NCI-H1436 treated with DMSO at 0.1 percent for 48 hours (cell line): ENCODE measurements around the gene IL15.
"Not testable (repeated sequence)": the region's sequence is repeated elsewhere in the genome, so short reads cannot be mapped to it uniquely, and the experiment has no call there.

Experiments used
- DNase-seq: peaks from one replicate; lab custom pipeline; 2025; lab: John Stamatoyannopoulos, UW

Gene IL15, protein sequence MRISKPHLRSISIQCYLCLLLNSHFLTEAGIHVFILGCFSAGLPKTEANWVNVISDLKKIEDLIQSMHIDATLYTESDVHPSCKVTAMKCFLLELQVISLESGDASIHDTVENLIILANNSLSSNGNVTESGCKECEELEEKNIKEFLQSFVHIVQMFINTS

DNA sequence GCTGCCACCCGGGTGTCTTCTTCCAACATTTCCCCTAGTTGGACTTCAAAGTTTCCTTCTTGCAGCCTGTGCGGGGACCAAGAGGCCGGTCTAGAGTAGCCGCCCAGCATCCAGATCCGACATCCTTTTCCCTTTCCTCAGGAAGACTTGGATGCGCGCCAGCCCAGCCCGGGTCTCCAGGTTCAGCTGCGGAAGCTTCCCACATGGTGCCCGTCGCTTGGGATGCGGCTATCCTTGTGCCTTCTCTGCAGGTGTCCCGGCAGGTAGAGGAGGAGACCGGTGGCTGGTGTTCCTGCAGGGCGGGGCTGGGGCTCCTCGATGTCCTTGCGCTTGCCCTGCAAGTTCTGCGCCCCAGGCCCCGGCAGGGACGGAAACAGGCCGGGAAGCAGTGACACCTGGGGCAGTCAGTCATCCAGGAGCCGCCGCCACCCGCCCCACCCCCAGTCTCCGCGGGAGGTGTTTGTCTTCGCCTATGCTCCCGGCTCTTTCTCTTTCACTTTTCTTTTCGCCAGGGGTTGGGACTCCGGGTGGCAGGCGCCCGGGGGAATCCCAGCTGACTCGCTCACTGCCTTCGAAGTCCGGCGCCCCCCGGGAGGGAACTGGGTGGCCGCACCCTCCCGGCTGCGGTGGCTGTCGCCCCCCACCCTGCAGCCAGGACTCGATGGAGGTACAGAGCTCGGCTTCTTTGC, at the start of gene IL15:
Gene IL15, plus strand, starts transcription at position 502 of the 689 bp plus-strand sequence. CDS start 82,882 bp downstream, outside the sequence.
- no peak for DNase-seq

- no peak for DNase-seq
These were observed 48.5 kb upstream of the IL15 start for GRCh38 chr4:141587897-141588296.

- DNase-seq, result no peak
These were observed 40.9 kb upstream of the IL15 start for GRCh38 chr4:141595531-141595930.

DNA sequence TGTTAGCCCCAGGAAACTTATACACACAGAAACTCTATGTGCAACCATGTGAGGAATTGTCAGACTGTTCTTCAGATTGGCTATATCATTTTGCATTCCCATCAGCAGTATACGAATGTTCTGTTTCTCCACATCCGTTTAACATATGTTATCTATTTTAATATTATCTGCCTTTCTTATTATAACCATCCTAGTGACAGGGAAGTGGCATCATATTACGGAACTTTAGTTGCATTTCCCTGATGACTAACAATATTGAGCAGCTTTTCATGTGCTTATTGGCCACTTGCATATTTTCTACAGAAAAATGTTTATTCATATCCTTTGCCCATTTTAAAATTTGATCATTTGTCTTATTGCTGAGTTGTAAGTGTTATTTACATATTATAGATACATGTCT, 36.5 kb upstream of the IL15 start:
- DNase-seq, result no peak

- DNase-seq, result not testable (repeated sequence)
These were observed 31.7 kb upstream of the IL15 start for GRCh38 chr4:141604683-141605082.

DNA sequence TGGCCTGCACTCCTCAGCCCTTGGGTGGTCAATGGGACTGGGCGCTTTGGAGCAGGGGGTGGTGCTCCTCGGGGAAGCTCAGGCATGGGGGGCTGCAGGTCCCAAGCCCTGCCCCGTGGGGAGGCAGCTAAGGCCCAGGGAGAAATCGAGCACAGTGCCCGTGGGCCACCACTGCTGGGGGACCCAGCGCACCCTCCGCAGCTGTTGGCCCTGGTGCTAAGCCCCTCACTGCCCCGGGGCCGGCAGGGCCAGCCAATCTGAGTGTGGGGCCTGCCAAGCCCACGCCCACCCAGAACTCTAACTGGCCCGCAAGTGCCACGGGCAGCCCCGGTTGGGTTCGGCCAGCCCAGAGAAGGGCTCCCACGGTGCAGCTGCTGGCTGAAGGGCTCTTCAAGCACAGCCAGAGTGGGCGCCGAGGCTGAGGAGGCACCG, 30.9 kb upstream of the IL15 start:
- DNase-seq, result no peak

- DNase-seq, result no peak
These were observed 27.1 kb upstream of the IL15 start for GRCh38 chr4:141609243-141609642.

- no peak for DNase-seq
These were observed 26.0 kb upstream of the IL15 start for GRCh38 chr4:141610365-141610764.

DNA sequence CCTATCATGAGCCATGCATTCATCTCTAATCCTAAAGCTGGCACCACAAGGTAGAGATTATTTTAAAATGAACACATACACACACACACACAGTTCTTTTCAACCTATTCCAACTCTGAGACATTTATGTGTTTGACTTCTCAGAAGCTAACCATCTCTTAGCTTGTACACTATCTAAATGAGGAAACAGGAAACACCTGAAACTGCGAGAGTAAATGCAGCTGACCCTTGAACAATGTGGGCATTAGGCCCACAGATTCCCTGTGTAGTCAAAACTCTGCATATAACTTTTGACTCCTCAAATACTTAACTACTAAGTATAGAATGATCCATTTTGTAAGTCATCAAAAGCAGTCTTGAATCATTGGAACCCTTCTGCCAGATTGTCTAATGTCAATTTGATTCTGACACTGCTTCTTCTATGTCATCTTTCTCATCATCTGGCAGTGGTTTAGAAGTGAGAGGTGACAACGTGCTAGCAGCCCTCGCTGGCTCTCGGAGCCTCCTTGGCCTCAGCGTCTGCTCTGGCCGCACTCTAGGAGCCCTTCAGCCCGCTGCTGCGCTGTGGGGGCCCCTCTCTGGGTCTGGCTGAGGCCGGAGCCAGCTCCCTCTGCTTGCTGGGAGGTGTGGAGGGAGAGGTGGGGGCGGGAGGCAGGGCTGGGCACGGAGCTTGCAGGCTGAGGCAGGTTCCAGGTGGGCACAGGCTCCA, 21.4 kb upstream of the IL15 start:
- no peak for DNase-seq

- DNase-seq, result not testable (repeated sequence)
These were observed 20.8 kb upstream of the IL15 start for GRCh38 chr4:141615587-141615918.

GRCh38 chr4:141620715-141621114, 15.7 kb upstream of the IL15 start:
- no peak for DNase-seq

DNA sequence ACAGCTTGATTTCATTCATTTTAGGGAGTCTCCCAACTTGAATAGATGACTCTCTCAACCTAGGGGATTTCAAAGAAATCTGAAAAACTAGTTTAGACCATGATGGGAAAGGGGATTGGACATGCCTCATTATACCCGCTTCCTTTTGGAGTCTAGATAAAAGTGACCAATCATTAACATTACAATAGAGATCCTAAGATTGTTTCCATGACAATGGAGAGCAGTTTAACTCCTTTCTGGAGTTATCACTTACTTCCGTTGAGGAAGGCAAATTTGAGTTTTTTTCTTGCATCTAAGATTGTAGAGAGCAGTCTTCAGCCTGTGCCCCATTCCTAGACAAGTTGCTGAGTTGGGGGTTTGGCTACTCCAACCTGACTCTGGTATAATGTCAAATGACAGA, 11.4 kb upstream of the IL15 start:
- DNase-seq, result no peak

DNA sequence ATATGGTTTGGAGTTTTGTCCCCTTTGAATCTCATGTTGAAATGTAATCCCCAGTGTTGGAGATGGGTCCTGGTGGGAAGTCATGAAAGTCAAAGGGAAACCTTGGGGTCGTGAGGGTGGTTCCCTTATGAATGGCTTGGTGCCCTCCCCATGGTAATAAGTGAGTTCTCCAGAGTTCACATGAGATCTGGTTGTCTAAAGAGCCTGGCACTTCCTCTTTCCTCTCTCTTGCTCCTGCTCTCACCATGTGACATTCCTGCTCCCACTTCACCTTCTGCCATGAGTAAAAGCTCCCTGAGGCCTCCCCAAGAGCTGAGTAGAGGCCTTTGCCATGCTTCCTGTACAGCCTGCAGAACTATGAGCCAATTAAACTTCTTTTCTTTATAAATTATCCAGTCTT, 5.5 kb upstream of the IL15 start:
- DNase-seq, result no peak

GRCh38 chr4:141635736-141636081, 674 bp upstream of the IL15 start:
- no peak for DNase-seq

DNA sequence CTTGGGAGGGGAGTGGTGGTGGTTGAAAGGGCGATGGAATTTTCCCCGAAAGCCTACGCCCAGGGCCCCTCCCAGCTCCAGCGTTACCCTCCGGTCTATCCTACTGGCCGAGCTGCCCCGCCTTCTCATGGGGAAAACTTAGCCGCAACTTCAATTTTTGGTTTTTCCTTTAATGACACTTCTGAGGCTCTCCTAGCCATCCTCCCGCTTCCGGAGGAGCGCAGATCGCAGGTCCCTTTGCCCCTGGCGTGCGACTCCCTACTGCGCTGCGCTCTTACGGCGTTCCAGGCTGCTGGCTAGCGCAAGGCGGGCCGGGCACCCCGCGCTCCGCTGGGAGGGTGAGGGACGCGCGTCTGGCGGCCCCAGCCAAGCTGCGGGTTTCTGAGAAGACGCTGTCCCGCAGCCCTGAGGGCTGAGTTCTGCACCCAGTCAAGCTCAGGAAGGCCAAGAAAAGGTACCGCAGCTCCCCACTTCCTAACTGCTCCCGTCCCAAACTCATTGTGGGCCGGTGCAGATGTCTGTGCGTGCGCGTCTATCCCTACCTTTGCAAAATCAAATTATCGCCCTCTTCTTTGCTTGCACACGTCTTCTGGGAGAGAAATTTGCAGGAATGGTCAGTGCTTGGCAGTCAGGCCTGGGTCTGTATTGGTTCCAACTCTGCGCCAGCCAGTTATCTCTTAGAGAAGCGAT, 533 bp downstream of the IL15 start:
- no peak for DNase-seq

GRCh38 chr4:141637565-141637964, 1.2 kb downstream of the IL15 start:
- no peak for DNase-seq

GRCh38 chr4:141638230-141638629, 1.8 kb downstream of the IL15 start:
- no peak for DNase-seq

DNA sequence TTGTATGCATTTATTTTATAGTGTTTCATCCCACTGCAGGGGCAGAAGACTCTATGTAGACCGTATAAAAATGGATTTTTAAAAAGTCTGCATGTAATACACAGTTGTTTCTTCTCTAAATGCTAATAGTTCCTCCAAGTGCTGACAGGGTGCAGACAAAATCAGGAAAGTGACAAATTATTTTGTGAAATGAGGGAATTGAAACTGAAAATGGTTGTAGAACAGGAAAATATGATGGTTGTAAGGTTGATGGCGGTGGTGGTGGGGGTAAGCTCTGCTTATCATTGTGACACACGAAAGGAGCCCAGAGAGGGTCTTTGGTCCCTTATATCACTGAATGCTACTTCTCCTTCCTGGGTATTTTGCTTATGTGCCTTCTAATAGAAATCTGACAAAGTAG, 4.3 kb downstream of the IL15 start:
- DNase-seq, result no peak

DNA sequence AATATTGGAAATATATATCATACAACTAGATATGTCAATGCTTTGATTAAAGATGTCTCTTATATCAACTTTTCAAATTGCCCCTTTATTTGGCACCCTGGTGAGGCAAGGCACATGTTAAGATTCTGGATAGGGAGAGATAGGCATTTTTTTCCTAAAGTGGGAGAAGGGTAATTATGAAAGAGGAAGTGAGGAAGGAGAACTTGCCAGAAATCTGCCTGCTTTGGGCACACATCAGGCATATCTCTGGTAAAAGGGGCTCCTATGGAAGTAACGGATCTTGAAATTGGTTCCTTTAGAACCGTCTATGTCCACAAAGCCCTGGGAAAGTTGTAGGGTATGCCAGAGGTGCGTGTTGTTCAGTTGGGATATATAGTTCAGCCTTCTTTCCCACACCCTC, 5.7 kb downstream of the IL15 start:
- no peak for DNase-seq

GRCh38 chr4:141642711-141643110, 6.3 kb downstream of the IL15 start:
- DNase-seq, result no peak

- DNase-seq, result no peak
These were observed 7.2 kb downstream of the IL15 start for GRCh38 chr4:141643557-141643956.

DNA sequence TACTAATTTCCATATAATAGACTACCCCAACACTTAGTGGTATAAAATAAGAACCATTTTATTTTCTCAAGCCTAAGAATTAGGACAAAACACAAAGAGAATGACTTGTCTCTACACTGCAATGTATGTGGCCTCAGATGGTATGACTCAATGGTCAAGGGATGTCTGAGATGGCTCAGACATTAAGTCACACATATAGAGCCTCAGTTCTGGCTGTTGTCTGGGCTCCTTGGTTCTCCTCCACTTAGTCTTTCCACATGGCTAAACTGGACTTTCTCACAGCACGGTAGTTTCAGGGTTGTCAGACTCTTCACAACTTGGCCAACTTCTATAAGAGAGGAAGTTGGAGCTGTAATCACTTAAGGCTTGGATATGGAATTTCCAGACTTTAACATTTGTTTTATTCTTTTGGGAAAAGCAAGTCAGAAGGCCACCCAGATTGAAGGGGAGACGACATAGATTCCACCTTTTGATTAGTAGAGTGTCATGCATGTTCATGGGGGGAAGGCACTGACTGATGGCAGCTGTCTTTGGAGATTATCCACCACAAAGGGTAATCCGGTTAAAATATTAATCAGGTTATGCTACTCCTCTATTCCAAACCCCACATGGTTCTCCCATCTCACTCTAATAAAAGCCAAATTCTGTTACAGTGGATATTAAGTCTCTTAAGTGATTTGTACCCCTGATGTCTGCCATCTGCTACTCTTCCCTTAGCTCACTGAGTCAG, 9.4 kb downstream of the IL15 start:
- no peak for DNase-seq
